Right lobe of liver (tissue), 4 donors: ENCODE data around the gene GALNT2.

Experiments used
- POLR2A ChIP-seq: fragments of 450-650 bp; IDR thresholded peaks from one replicate; pipeline ENCODE4 v1.6.1; 2017; ENCODE audit warnings: antibody characterized with exemption, mild to moderate bottlenecking
- TF ChIP-seq, protein P1 (sequence below), 4 donors: fragments of 200-600 bp in 3 of 4; fragments of 450-650 bp in 1 of 4; IDR thresholded peaks; one replicate each; pipeline versions ENCODE4 v1.5.1 to v1.8.0; 2016 to 2022; ENCODE audit warnings: antibody characterized with exemption in 4 of 4, mild to moderate bottlenecking in 2 of 4
- donor health status: DM: no; HTN: no; CAD: no.
- donor health status: DM: no; HTN: no; CAD: no.
- donor health status: DM: no; HTN: yes; CAD: no.

DNA sequence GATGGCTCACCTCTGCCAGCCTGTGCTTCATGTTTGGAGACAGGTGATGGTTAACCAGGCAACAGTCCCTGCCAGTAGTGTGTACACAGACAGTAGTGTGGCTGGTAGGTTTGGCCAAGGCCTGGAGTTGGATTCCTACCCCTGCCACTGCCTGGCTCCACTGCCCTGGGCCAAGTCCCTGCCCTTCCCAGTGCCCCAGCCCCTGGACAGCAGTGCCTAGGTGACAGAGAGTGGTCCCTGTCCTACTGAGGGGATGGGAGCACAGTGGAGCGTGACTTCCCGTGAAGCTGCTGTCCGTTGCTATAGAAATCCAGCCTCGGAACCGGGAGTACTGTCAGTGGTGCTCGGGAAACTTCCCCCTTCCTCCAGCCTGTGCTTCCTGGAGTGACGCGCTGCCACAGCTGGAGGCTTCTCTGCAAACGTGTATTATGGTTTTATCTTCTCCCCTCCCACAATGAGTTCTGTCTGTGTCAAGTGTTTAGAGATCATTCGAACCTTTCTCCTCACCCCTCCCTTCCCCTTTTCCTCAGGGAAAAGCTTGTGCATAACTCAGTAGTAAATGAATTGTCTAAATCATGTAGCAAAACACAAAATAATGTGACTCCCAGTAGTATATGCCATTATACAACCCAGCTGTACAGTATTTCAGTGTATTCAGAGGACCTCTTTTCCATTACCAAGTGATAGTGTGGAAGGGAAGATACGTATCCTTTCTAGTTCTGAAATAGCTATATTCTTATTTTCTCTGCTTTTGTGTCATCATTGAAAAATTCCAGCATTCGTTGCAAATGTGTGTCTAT is 73.4 kb downstream of the GALNT2 start:
- TF ChIP-seq, protein P1, sequence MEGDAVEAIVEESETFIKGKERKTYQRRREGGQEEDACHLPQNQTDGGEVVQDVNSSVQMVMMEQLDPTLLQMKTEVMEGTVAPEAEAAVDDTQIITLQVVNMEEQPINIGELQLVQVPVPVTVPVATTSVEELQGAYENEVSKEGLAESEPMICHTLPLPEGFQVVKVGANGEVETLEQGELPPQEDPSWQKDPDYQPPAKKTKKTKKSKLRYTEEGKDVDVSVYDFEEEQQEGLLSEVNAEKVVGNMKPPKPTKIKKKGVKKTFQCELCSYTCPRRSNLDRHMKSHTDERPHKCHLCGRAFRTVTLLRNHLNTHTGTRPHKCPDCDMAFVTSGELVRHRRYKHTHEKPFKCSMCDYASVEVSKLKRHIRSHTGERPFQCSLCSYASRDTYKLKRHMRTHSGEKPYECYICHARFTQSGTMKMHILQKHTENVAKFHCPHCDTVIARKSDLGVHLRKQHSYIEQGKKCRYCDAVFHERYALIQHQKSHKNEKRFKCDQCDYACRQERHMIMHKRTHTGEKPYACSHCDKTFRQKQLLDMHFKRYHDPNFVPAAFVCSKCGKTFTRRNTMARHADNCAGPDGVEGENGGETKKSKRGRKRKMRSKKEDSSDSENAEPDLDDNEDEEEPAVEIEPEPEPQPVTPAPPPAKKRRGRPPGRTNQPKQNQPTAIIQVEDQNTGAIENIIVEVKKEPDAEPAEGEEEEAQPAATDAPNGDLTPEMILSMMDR (IDR thresholded peaks at IDR 0.05), result no peak
- TF ChIP-seq POLR2A, result no peak
